Neural progenitor cell (in vitro differentiated cells): ENCODE results near the gene KRT15.

Experiments
- CTCF ChIP-seq: fragments of 200-600 bp; sonication (generic); IDR thresholded peaks from 2 replicates; pipeline ENCODE4 v1.5.1; 2017; ENCODE audit warnings: antibody characterized with exemption, mild to moderate bottlenecking
- EZH2 ChIP-seq: fragments of 200-600 bp; sonication (generic); IDR thresholded peaks from 2 replicates; pipeline ENCODE4 v1.6.1; 2017; ENCODE audit warnings: antibody characterized with exemption, mild to moderate bottlenecking, moderate library complexity
- EZH2phosphoT487 ChIP-seq: fragments of 200-600 bp; sonication (generic); IDR thresholded peaks from 2 replicates; pipeline ENCODE4 v1.6.1; 2017; ENCODE audit warnings: antibody characterized with exemption

- TF ChIP-seq CTCF (no peak), EZH2phosphoT487 (no peak), EZH2 (no peak)
Observed at GRCh38 chr17:41505007-41505808, 13.5 kb downstream of the KRT15 start, which contains the start of gene KRT13.
